Gastrocnemius medialis (tissue), 4 donors: ENCODE results near the gene TENT5A. TPM values are rescaled to one million over a fixed set of nuclear protein-coding genes. Genes with fewer than 3 reads are reported as not detected.
A peak's percentile ranks its signal among the peaks of the same experiment; 100 is the strongest.

Experiments
- ATAC-seq, 2 donors: fragments of 150-250 bp; one replicate each; pipeline ENCODE4 v1.9.1; 2016
- DNase-seq, 2 donors: peaks; one replicate each; pipeline ENCODE4 v3.0.0-alpha.2; 2019
- H3K27ac ChIP-seq, 4 donors: fragments of 200-600 bp; sonication (generic); 1 replicate in 1 of 4; 2 replicates in 3 of 4; pipeline ENCODE4 v1.5.1; 2016 to 2018; ENCODE audit warnings: mild to moderate bottlenecking in 2 of 4, moderate library complexity in 1 of 4
- H3K27me3 ChIP-seq, 3 donors: fragments of 200-600 bp; sonication (generic) in 2 of 3; 1 replicate in 1 of 3; 2 replicates in 2 of 3; pipeline versions ENCODE4 v1.5.1 to v1.6.0; 2016 to 2019; ENCODE audit warnings: mild to moderate bottlenecking in 1 of 3, moderate library complexity in 1 of 3
- H3K36me3 ChIP-seq, 2 donors: fragments of 200-600 bp; sonication (generic) in 1 of 2; one replicate each; pipeline ENCODE4 v1.5.1; 2017 to 2018
- H3K4me1 ChIP-seq, 2 donors: fragments of 200-600 bp; sonication (generic) in 1 of 2; one replicate each; pipeline ENCODE4 v1.5.1; 2016 to 2017; ENCODE audit warnings: mild to moderate bottlenecking in 2 of 2
- H3K4me3 ChIP-seq, 4 donors: fragments of 200-600 bp; sonication (generic) in 3 of 4; 1 replicate in 1 of 4; 2 replicates in 3 of 4; pipeline ENCODE4 v1.5.1; 2016 to 2019; ENCODE audit warnings: mild to moderate bottlenecking in 2 of 4
- H3K9me3 ChIP-seq, 3 donors: fragments of 200-600 bp; sonication (generic) in 2 of 3; 1 replicate in 1 of 3; 2 replicates in 2 of 3; pipeline ENCODE4 v1.5.1; 2016 to 2019
- POLR2A ChIP-seq, 2 donors: fragments of 450-650 bp; IDR thresholded peaks; one replicate each; pipeline ENCODE4 v1.6.1; 2017; ENCODE audit warnings: antibody characterized with exemption in 2 of 2, mild to moderate bottlenecking in 2 of 2, moderate library complexity in 2 of 2
- in situ Hi-C, 4 donors: fragments of 200-750 bp; cut with MboI; loops; one replicate each; pipeline versions ENCODE4 v1.15.0 to v1.8.0; 2017; ENCODE audit warnings: low sequenced_read_pairs in 4 of 4
- intact Hi-C: fragments of 100-400 bp; cut with DNase I; formaldehyde crosslinking; loops from one replicate; pipeline ENCODE4 v1.15.1; 2023; ENCODE audit warnings: low total_unique reads
- total RNA-seq, 4 donors: library from RNA; depleted of rRNA; stranded (reverse); fragments of >200 nt; gene quantifications; one replicate each; pipeline versions ENCODE4 v1.1.0 to v1.2.3, GENCODE V29; 2016
- TF ChIP-seq, protein P1 (sequence below), 5 experiments: fragments of 450-650 bp in 3 of 5; fragments of 200-600 bp in 2 of 5; sonication (generic) in 2 of 5; IDR thresholded peaks in 4 of 5; conservative IDR thresholded peaks in 1 of 5; 1 replicate in 4 of 5; 2 replicates in 1 of 5; pipeline ENCODE4 v1.5.1; 2016 to 2019; ENCODE audit warnings: antibody characterized with exemption in 5 of 5, mild to moderate bottlenecking in 3 of 5, moderate library complexity in 3 of 5

TENT5A gene
- total RNA-seq, 4 donors from 2014 or later = 2.4 to 3.1 (median 2.8) TPM

DNA sequence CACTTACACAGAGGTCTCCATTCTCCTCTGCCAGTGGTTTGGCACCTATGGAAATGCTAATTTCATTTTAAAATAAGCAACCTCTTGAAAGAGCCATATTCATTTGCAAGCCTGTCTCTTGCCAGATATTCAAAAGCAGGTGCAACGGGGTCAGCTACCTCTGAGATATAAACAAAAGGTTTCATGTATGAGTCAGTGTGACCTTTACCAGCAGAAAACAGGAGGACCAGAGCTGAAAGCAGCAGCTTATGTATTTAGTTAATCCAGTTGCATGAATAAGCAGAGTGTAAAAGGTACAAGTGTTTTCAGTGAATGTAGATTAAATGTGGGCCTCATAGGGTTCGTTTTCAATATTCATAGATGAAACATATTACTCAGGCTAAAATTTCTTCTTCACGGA lies 56.0 kb downstream of the TENT5A start:
- in situ Hi-C loops (no loop called here), intact Hi-C loops (no loop called here)
- Histone ChIP-seq H3K9me3 (no peaks in the 10 kb centered on the region), H3K4me1 (peaks cover 9 to 18% of the 10 kb centered on the region in 2 donors), H3K27ac (no peak overlapping the region), H3K4me3 (no peak overlapping the region), H3K27me3 (no peaks in the 10 kb centered on the region), H3K36me3 (no peaks in the 10 kb centered on the region)
- DNase-seq (no peak), ATAC-seq (peak in 1 of 2 donors; percentile 14)
- TF ChIP-seq, protein P1, sequence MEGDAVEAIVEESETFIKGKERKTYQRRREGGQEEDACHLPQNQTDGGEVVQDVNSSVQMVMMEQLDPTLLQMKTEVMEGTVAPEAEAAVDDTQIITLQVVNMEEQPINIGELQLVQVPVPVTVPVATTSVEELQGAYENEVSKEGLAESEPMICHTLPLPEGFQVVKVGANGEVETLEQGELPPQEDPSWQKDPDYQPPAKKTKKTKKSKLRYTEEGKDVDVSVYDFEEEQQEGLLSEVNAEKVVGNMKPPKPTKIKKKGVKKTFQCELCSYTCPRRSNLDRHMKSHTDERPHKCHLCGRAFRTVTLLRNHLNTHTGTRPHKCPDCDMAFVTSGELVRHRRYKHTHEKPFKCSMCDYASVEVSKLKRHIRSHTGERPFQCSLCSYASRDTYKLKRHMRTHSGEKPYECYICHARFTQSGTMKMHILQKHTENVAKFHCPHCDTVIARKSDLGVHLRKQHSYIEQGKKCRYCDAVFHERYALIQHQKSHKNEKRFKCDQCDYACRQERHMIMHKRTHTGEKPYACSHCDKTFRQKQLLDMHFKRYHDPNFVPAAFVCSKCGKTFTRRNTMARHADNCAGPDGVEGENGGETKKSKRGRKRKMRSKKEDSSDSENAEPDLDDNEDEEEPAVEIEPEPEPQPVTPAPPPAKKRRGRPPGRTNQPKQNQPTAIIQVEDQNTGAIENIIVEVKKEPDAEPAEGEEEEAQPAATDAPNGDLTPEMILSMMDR (IDR thresholded peaks at IDR 0.05 in 4 of 5, conservative IDR thresholded peaks at IDR 0.05 in 1 of 5) = no peak
- TF ChIP-seq POLR2A (IDR thresholded peaks at IDR 0.05) = no peak
